Vagina (tissue), 2 donors: ENCODE data around the gene SYT11. TPM values are rescaled to one million over a fixed set of nuclear protein-coding genes. Genes with fewer than 3 reads are reported as not detected.

ENCODE experiments used
- DNase-seq, 2 donors: peaks; one replicate each; pipeline ENCODE4 v3.0.0-alpha.2; 2017; ENCODE audit errors: extremely low spot score in 2 of 2
- H3K27ac ChIP-seq: fragments of 200-600 bp; sonication (generic); one replicate; pipeline ENCODE4 v1.5.1; 2019
- H3K27me3 ChIP-seq: fragments of 200-600 bp; sonication (generic); one replicate; pipeline ENCODE4 v1.5.1; 2019
- H3K36me3 ChIP-seq, 2 donors: fragments of 200-600 bp; sonication (generic); one replicate each; pipeline ENCODE4 v1.5.1; 2017 to 2019
- H3K4me1 ChIP-seq: fragments of 200-600 bp; sonication (generic); one replicate; pipeline ENCODE4 v1.5.1; 2019
- H3K4me3 ChIP-seq, 2 donors: fragments of 200-600 bp; sonication (generic); 1 replicate in 1 of 2; 2 replicates in 1 of 2; pipeline ENCODE4 v1.5.1; 2016 to 2019
- H3K9me3 ChIP-seq: fragments of 200-600 bp; sonication (generic); one replicate; pipeline ENCODE4 v1.5.1; 2019
- CTCF ChIP-seq, 3 experiments: fragments of 450-650 bp in 2 of 3; fragments of 200-600 bp in 1 of 3; sonication (generic) in 1 of 3; IDR thresholded peaks; one replicate each; pipeline ENCODE4 v1.5.1; 2017 to 2019; ENCODE audit warnings: antibody characterized with exemption in 3 of 3, mild to moderate bottlenecking in 2 of 3, moderate library complexity in 2 of 3
- POLR2A ChIP-seq, 2 donors: fragments of 450-650 bp; IDR thresholded peaks; one replicate each; pipeline ENCODE4 v1.6.1; 2017; ENCODE audit warnings: antibody characterized with exemption in 2 of 2, mild to moderate bottlenecking in 2 of 2, moderate library complexity in 2 of 2
- POLR2AphosphoS5 ChIP-seq, 2 donors: sonication (generic); formaldehyde crosslinking; IDR thresholded peaks; one replicate each; pipeline ENCODE4 v1.9.0; 2017; ENCODE audit warnings: antibody characterized with exemption in 2 of 2, mild to moderate bottlenecking in 2 of 2, low read depth in 1 of 2; ENCODE audit not compliant: insufficient read depth in 1 of 2
- intact Hi-C: fragments of 100-400 bp; cut with DNase I; formaldehyde crosslinking; loops from one replicate; pipeline ENCODE4 v1.15.1; 2023
- total RNA-seq: library from RNA; depleted of rRNA; stranded (reverse); fragments of >200 nt; gene quantifications from one replicate; pipeline ENCODE4 v1.2.3, GENCODE V29; 2016

Gene SYT11
- total RNA-seq, 1 donor from 2014 or later: 20.9 TPM

DNA sequence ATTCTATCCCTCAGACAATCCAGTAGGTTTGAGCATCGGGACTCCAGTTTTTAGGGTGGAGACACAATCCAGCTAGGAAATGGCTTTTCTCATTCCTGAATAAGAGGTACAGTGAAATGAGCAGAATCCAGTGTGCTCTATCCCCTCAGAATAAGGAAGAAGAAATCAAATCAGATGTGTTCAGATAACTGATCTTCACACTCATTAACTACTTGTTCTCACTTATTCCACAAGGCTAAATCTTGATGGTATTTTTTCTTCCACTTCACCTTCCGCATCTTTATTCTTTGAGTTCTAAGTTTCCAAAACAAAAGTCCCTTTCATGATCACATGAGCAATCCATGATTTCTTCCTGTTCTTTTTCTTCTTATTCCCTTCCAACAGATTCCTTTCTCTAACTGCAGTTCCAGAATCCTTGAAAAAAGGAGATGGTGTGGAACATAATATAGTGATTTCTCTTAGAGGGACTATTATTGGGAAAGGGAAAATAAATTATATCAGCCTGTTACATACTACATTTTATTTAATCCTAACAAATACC is 1.7 kb downstream of the SYT11 start:
- Histone ChIP-seq H3K9me3 (no peaks in the 10 kb centered on the region), H3K27ac (peak overlapping the region; percentile 95), H3K4me3 (peak overlapping the region; percentile 47 to 49), H3K4me1 (peaks cover 33% of the 10 kb centered on the region), H3K36me3 (no peaks in the 10 kb centered on the region), H3K27me3 (no peaks in the 10 kb centered on the region)
- intact Hi-C loops: no loop called here
- no peak for DNase-seq
- no peak for TF ChIP-seq POLR2A (IDR thresholded peaks at IDR 0.05)
- no peak for TF ChIP-seq POLR2AphosphoS5 (IDR thresholded peaks at IDR 0.05; ENCODE audit: insufficient read depth in 1 of 2, low read depth in 1 of 2)
- TF ChIP-seq CTCF (IDR thresholded peaks at IDR 0.05): no peak

- Histone ChIP-seq H3K27me3 (no peaks in the 10 kb centered on the region), H3K9me3 (no peaks in the 10 kb centered on the region), H3K4me1 (peaks cover 26% of the 10 kb centered on the region), H3K36me3 (no peaks in the 10 kb centered on the region), H3K27ac (no peak overlapping the region), H3K4me3 (no peak overlapping the region)
- TF ChIP-seq POLR2A (IDR thresholded peaks at IDR 0.05): no peak
- TF ChIP-seq POLR2AphosphoS5 (IDR thresholded peaks at IDR 0.05; ENCODE audit: insufficient read depth in 1 of 2, low read depth in 1 of 2): no peak
- TF ChIP-seq CTCF (IDR thresholded peaks at IDR 0.05): no peak
- intact Hi-C loops: no loop called here
- DNase-seq: no peak
These were observed 2.5 kb downstream of the SYT11 start for GRCh38 chr1:155861896-155862295.

GRCh38 chr1:155864393-155864792 is 5.0 kb downstream of the SYT11 start:
- TF ChIP-seq CTCF (IDR thresholded peaks at IDR 0.05): no peak
- no peak for TF ChIP-seq POLR2A (IDR thresholded peaks at IDR 0.05)
- TF ChIP-seq POLR2AphosphoS5 (IDR thresholded peaks at IDR 0.05; ENCODE audit: insufficient read depth in 1 of 2, low read depth in 1 of 2): no peak
- no peak for DNase-seq
- Histone ChIP-seq H3K27me3 (no peaks in the 10 kb centered on the region), H3K36me3 (no peaks in the 10 kb centered on the region), H3K4me3 (no peak overlapping the region), H3K4me1 (peaks cover 19% of the 10 kb centered on the region), H3K9me3 (no peaks in the 10 kb centered on the region), H3K27ac (no peak overlapping the region)
- intact Hi-C loops: no loop called here

- no peak overlapping the region for H3K27ac ChIP-seq
- H3K4me3 ChIP-seq: no peak overlapping the region
- H3K36me3 ChIP-seq: no peaks in the 10 kb centered on the region
- H3K9me3 ChIP-seq: no peaks in the 10 kb centered on the region
- H3K27me3 ChIP-seq: no peaks in the 10 kb centered on the region
- intact Hi-C loops: no loop called here
- no peak for TF ChIP-seq POLR2A (IDR thresholded peaks at IDR 0.05)
- no peak for TF ChIP-seq CTCF (IDR thresholded peaks at IDR 0.05)
- no peak for TF ChIP-seq POLR2AphosphoS5 (IDR thresholded peaks at IDR 0.05; ENCODE audit: insufficient read depth in 1 of 2, low read depth in 1 of 2)
- H3K4me1 ChIP-seq: no peaks in the 10 kb centered on the region
- no peak for DNase-seq
These were observed 8.4 kb downstream of the SYT11 start for GRCh38 chr1:155867766-155868165.

DNA sequence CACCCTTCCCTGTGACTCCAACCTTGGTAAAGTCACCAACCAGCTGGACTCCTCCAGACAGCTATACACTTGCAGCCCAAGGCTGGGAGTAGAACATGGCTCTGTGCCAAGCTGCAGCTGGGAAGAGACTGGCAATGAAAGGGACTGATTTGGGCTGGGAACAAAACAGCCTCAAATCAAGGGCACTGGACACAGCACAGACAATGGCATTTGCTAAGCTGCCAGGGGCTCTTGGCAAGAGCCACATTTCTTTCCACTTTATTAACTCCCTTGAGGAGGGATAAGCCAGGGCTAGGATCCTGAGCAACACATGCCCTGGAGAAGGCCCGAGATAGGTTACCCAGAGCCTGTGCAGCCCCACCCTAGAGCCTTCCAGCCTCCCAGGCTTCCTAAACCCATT is 12.0 kb downstream of the SYT11 start:
- Histone ChIP-seq H3K4me3 (no peak overlapping the region), H3K36me3 (no peaks in the 10 kb centered on the region), H3K27me3 (no peaks in the 10 kb centered on the region), H3K9me3 (no peaks in the 10 kb centered on the region), H3K27ac (no peak overlapping the region), H3K4me1 (peaks cover 10% of the 10 kb centered on the region)
- TF ChIP-seq CTCF (IDR thresholded peaks at IDR 0.05) (no peak), POLR2AphosphoS5 (IDR thresholded peaks at IDR 0.05; ENCODE audit: insufficient read depth in 1 of 2, low read depth in 1 of 2) (no peak), POLR2A (IDR thresholded peaks at IDR 0.05) (no peak)
- DNase-seq: no peak
- intact Hi-C loops: no loop called here
